ENCODE data around the gene AFF1.

GRCh38 chr4:86927843-86928395, 6.9 kb upstream of the AFF1 start:
- TF ChIP-seq, protein P1, sequence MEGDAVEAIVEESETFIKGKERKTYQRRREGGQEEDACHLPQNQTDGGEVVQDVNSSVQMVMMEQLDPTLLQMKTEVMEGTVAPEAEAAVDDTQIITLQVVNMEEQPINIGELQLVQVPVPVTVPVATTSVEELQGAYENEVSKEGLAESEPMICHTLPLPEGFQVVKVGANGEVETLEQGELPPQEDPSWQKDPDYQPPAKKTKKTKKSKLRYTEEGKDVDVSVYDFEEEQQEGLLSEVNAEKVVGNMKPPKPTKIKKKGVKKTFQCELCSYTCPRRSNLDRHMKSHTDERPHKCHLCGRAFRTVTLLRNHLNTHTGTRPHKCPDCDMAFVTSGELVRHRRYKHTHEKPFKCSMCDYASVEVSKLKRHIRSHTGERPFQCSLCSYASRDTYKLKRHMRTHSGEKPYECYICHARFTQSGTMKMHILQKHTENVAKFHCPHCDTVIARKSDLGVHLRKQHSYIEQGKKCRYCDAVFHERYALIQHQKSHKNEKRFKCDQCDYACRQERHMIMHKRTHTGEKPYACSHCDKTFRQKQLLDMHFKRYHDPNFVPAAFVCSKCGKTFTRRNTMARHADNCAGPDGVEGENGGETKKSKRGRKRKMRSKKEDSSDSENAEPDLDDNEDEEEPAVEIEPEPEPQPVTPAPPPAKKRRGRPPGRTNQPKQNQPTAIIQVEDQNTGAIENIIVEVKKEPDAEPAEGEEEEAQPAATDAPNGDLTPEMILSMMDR (IDR thresholded peaks at IDR 0.05; ENCODE audit: poor library complexity) = no peak
- TF ChIP-seq EZH2 (IDR thresholded peaks at IDR 0.05; ENCODE audit: borderline replicate concordance) (no peak), EZH2phosphoT487 (IDR thresholded peaks at IDR 0.05; ENCODE audit: low read depth, severe bottlenecking, unreplicated experiment) (no peak)
